Epithelial cell of esophagus (primary cell): ENCODE measurements around the gene NADSYN1.

Source experiments
- DNase-seq: peaks from one replicate; pipeline ENCODE4 v3.0.0; 2010; ENCODE audit warnings: low read depth
- H3K4me3 ChIP-seq: 2 replicates; pipeline ENCODE4 v1.5.1; 2011; ENCODE audit warnings: mild to moderate bottlenecking, low read length, control low read depth
- CTCF ChIP-seq: IDR thresholded peaks from 2 replicates; pipeline ENCODE4 v1.5.1; 2011; ENCODE audit warnings: low read depth, mild to moderate bottlenecking, low read length, control low read depth, inconsistent platforms; ENCODE audit not compliant: insufficient read depth; ENCODE audit errors: missing control alignments

Gene NADSYN1

GRCh38 chr11:71437879-71438278, 15.1 kb upstream of the NADSYN1 start:
- DNase-seq = no peak
- no peak for TF ChIP-seq CTCF
- no peak overlapping the region for H3K4me3 ChIP-seq

GRCh38 chr11:71438650-71439049, 14.4 kb upstream of the NADSYN1 start:
- no peak overlapping the region for H3K4me3 ChIP-seq
- no peak for TF ChIP-seq CTCF
- DNase-seq = no peak

GRCh38 chr11:71440021-71440755, 12.8 kb upstream of the NADSYN1 start:
- TF ChIP-seq CTCF = no peak
- no peak for DNase-seq
- no peak overlapping the region for H3K4me3 ChIP-seq

- DNase-seq = no peak
- TF ChIP-seq CTCF = no peak
- no peak overlapping the region for H3K4me3 ChIP-seq
Measured at GRCh38 chr11:71441251-71441650, 11.8 kb upstream of the NADSYN1 start.

- no peak for DNase-seq
- TF ChIP-seq CTCF = no peak
- no peak overlapping the region for H3K4me3 ChIP-seq
Measured at GRCh38 chr11:71442123-71442522, 10.9 kb upstream of the NADSYN1 start.

GRCh38 chr11:71442880-71443279, 10.1 kb upstream of the NADSYN1 start:
- H3K4me3 ChIP-seq = no peak overlapping the region
- no peak for DNase-seq
- no peak for TF ChIP-seq CTCF
